HepG2 (cell line): ENCODE measurements around the gene AK3. TPM values are rescaled to one million over a fixed set of nuclear protein-coding genes. Genes with fewer than 3 reads are reported as not detected.

Source experiments
- ATF1 ChIP-seq: IDR thresholded peaks from 2 replicates; pipeline ENCODE4 v1.6.1; 2016; ENCODE audit warnings: mild to moderate bottlenecking, control low read depth
- DMAP1 ChIP-seq: IDR thresholded peaks from 2 replicates; pipeline ENCODE4 v1.6.1; 2016
- HNRNPLL ChIP-seq: fragments of 200-400 bp; formaldehyde crosslinking; IDR thresholded peaks from 2 replicates; pipeline ENCODE4 v1.6.1; 2017; ENCODE audit warnings: mild to moderate bottlenecking, low read depth, low read length; ENCODE audit not compliant: poor library complexity, severe bottlenecking
- KLF12 ChIP-seq: sonication (generic); formaldehyde crosslinking; IDR thresholded peaks from 2 replicates; pipeline ENCODE4 v1.4.0; 2020; ENCODE audit warnings: missing genetic modification reagents, borderline replicate concordance
- RBM39 ChIP-seq: fragments of 200-400 bp; formaldehyde crosslinking; IDR thresholded peaks from one replicate; pipeline ENCODE4 v1.6.1; 2018; ENCODE audit warnings: antibody characterized with exemption, mild to moderate bottlenecking, low read depth, low read length; ENCODE audit not compliant: poor library complexity, severe bottlenecking
- SALL2 ChIP-seq: sonication (generic); formaldehyde crosslinking; IDR thresholded peaks from 2 replicates; pipeline ENCODE4 v1.8.1; 2023; ENCODE audit warnings: mild to moderate bottlenecking, missing genetic modification reagents, inconsistent platforms
- ZFP1 ChIP-seq: IDR thresholded peaks from 2 replicates; pipeline ENCODE4 v1.6.1; 2016
- ZKSCAN8 ChIP-seq: IDR thresholded peaks from 2 replicates; pipeline ENCODE4 v1.6.1; 2016; ENCODE audit warnings: borderline replicate concordance, missing genetic modification reagents, missing compliant biosample characterization
- ZNF432 ChIP-seq: sonication (generic); formaldehyde crosslinking; IDR thresholded peaks from 2 replicates; pipeline ENCODE4 v1.5.0; 2020; ENCODE audit warnings: missing genetic modification reagents, mild to moderate bottlenecking, borderline replicate concordance
- ZNF652 ChIP-seq: IDR thresholded peaks from 2 replicates; pipeline ENCODE4 v1.6.1; 2016; ENCODE audit warnings: low read depth, borderline replicate concordance
- ZNF788 ChIP-seq: sonication (generic); formaldehyde crosslinking; IDR thresholded peaks from 2 replicates; pipeline ENCODE4 v1.5.0; 2020; ENCODE audit warnings: mild to moderate bottlenecking, missing genetic modification reagents, borderline replicate concordance
- polyA plus RNA-seq, 8 experiments: library from polyadenylated mRNA; depleted of rRNA in 3 of 8; stranded (reverse) in 7 of 8; unstranded in 1 of 8; fragments of >200 nt; fragmentation: Illumina TruSeq in 4 of 8; extraction: Trizol in 4 of 8; gene quantifications; 2 replicates each; pipeline versions ENCODE4 v1.2.1 to v1.2.3, GENCODE V29; 2011 to 2016; ENCODE audit warnings: low read depth in 4 of 8, missing spikeins in 1 of 8, mixed read lengths in 1 of 8; ENCODE audit not compliant: insufficient read depth in 1 of 8
- total RNA-seq, 5 experiments: library from RNA; depleted of rRNA; stranded (reverse); fragments of >200 nt; fragmentation: Illumina TruSeq; extraction: Trizol; gene quantifications; 2 replicates each; pipeline ENCODE4 v1.2.3, GENCODE V29; 2016; ENCODE audit warnings: low read depth in 1 of 5
- TF ChIP-seq, protein P1 (sequence below), 2 experiments: sonication (generic) in 1 of 2; formaldehyde crosslinking in 1 of 2; IDR thresholded peaks; 2 replicates each; pipeline versions ENCODE4 v1.6.1 to v1.9.0; 2014 to 2022; ENCODE audit warnings: antibody characterized with exemption in 1 of 2, borderline replicate concordance in 1 of 2, inconsistent platforms in 1 of 2, low read depth in 1 of 2, missing genetic modification reagents in 1 of 2
- TF ChIP-seq, protein P2 (sequence below): sonication (generic); formaldehyde crosslinking; IDR thresholded peaks from 2 replicates; pipeline ENCODE4 v1.5.0; 2020; ENCODE audit warnings: missing genetic modification reagents
- TF ChIP-seq, protein P3 (sequence below): IDR thresholded peaks from 2 replicates; pipeline ENCODE4 v1.4.0; 2020; ENCODE audit warnings: mild to moderate bottlenecking, missing genetic modification reagents
- TF ChIP-seq, protein P4 (sequence below): sonication (generic); formaldehyde crosslinking; IDR thresholded peaks from 2 replicates; pipeline ENCODE4 v1.5.1; 2020; ENCODE audit warnings: mild to moderate bottlenecking, moderate library complexity, missing genetic modification reagents

Gene AK3
- total and polyA plus RNA-seq, 2 of the 13 experiments (the other 11 are each of a cell fraction or from before 2014, with no cell fraction given), result 76.8 to 109 TPM

DNA sequence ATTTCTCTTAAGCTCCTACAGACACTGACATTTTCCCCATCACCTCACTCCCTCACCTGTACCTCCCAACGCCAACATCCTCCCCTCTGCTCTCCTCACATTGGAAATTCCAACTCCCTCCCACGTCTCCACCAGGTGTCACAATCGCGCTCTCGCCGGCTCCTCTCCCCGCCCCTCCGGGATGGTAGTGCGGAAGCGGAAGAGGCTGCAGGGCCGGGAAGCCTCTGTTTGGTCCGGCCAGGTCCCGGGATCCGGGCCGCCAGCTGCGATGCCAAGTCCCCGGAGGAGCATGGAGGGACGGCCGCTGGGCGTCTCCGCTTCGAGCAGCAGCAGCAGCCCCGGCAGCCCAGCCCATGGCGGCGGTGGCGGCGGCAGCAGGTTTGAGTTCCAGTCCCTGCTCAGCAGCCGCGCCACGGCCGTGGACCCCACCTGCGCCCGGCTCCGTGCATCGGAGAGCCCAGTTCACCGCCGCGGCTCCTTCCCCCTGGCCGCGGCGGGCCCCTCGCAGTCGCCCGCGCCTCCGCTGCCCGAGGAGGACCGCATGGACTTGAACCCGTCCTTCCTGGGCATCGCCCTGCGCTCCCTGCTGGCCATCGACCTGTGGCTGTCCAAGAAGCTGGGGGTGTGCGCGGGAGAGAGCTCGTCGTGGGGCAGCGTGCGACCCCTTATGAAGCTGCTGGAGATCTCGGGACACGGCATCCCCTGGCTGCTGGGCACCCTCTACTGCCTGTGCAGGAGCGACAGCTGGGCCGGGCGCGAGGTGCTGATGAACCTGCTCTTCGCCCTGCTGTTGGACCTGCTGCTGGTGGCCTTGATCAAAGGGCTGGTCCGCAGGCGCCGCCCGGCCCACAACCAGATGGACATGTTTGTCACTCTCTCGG lies 78.7 kb downstream of the AK3 start, which contains the start of gene PLPP6 (continued):
- TF ChIP-seq, protein P1, sequence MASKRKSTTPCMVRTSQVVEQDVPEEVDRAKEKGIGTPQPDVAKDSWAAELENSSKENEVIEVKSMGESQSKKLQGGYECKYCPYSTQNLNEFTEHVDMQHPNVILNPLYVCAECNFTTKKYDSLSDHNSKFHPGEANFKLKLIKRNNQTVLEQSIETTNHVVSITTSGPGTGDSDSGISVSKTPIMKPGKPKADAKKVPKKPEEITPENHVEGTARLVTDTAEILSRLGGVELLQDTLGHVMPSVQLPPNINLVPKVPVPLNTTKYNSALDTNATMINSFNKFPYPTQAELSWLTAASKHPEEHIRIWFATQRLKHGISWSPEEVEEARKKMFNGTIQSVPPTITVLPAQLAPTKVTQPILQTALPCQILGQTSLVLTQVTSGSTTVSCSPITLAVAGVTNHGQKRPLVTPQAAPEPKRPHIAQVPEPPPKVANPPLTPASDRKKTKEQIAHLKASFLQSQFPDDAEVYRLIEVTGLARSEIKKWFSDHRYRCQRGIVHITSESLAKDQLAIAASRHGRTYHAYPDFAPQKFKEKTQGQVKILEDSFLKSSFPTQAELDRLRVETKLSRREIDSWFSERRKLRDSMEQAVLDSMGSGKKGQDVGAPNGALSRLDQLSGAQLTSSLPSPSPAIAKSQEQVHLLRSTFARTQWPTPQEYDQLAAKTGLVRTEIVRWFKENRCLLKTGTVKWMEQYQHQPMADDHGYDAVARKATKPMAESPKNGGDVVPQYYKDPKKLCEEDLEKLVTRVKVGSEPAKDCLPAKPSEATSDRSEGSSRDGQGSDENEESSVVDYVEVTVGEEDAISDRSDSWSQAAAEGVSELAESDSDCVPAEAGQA (IDR thresholded peaks at IDR 0.05; ENCODE audit: low read depth), result peak; percentile 65; the same call in 1 of the 2 replicates
- TF ChIP-seq, protein P1 (CRISPR knock-in tag; IDR thresholded peaks at IDR 0.05; ENCODE audit: borderline replicate concordance), result peak; percentile 57; the same call in 1 of the 2 replicates
- peak; percentile 58; the same call in 1 of the 2 replicates for TF ChIP-seq KLF12 (CRISPR knock-in tag)
- TF ChIP-seq ZKSCAN8 (CRISPR knock-in tag), result peak; percentile 22; the same call in 1 of the 2 replicates
- peak; percentile 81; the same call in 1 of the 2 replicates for TF ChIP-seq DMAP1 (CRISPR knock-in tag)
- no peak for TF ChIP-seq RBM39
- no peak; the same call in 1 of the 2 replicates for TF ChIP-seq ZNF788 (CRISPR knock-in tag)
- no peak for TF ChIP-seq ATF1
- TF ChIP-seq, protein P2, sequence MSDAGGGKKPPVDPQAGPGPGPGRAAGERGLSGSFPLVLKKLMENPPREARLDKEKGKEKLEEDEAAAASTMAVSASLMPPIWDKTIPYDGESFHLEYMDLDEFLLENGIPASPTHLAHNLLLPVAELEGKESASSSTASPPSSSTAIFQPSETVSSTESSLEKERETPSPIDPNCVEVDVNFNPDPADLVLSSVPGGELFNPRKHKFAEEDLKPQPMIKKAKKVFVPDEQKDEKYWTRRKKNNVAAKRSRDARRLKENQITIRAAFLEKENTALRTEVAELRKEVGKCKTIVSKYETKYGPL (CRISPR knock-in tag), result peak; percentile 61; the same call in 1 of the 2 replicates
- TF ChIP-seq, protein P3, sequence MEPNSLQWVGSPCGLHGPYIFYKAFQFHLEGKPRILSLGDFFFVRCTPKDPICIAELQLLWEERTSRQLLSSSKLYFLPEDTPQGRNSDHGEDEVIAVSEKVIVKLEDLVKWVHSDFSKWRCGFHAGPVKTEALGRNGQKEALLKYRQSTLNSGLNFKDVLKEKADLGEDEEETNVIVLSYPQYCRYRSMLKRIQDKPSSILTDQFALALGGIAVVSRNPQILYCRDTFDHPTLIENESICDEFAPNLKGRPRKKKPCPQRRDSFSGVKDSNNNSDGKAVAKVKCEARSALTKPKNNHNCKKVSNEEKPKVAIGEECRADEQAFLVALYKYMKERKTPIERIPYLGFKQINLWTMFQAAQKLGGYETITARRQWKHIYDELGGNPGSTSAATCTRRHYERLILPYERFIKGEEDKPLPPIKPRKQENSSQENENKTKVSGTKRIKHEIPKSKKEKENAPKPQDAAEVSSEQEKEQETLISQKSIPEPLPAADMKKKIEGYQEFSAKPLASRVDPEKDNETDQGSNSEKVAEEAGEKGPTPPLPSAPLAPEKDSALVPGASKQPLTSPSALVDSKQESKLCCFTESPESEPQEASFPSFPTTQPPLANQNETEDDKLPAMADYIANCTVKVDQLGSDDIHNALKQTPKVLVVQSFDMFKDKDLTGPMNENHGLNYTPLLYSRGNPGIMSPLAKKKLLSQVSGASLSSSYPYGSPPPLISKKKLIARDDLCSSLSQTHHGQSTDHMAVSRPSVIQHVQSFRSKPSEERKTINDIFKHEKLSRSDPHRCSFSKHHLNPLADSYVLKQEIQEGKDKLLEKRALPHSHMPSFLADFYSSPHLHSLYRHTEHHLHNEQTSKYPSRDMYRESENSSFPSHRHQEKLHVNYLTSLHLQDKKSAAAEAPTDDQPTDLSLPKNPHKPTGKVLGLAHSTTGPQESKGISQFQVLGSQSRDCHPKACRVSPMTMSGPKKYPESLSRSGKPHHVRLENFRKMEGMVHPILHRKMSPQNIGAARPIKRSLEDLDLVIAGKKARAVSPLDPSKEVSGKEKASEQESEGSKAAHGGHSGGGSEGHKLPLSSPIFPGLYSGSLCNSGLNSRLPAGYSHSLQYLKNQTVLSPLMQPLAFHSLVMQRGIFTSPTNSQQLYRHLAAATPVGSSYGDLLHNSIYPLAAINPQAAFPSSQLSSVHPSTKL (CRISPR knock-in tag), result peak; percentile 69; the same call in 1 of the 2 replicates
- no peak for TF ChIP-seq ZNF652 (CRISPR knock-in tag)
- TF ChIP-seq, protein P4, sequence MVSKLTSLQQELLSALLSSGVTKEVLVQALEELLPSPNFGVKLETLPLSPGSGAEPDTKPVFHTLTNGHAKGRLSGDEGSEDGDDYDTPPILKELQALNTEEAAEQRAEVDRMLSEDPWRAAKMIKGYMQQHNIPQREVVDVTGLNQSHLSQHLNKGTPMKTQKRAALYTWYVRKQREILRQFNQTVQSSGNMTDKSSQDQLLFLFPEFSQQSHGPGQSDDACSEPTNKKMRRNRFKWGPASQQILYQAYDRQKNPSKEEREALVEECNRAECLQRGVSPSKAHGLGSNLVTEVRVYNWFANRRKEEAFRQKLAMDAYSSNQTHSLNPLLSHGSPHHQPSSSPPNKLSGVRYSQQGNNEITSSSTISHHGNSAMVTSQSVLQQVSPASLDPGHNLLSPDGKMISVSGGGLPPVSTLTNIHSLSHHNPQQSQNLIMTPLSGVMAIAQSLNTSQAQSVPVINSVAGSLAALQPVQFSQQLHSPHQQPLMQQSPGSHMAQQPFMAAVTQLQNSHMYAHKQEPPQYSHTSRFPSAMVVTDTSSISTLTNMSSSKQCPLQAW (CRISPR knock-in tag), result peak; percentile 92
- no peak for TF ChIP-seq ZNF432 (CRISPR knock-in tag)
- peak; percentile 72 for TF ChIP-seq HNRNPLL
- peak; percentile 66; the same call in 1 of the 2 replicates for TF ChIP-seq ZFP1
- TF ChIP-seq SALL2 (CRISPR knock-in tag), result peak; percentile 81
